ENCODE data around the gene AMT. TPM values are rescaled to one million over a fixed set of nuclear protein-coding genes. Genes with fewer than 3 reads are reported as not detected.
"Not testable (repeated sequence)": the region's sequence is repeated elsewhere in the genome, so short reads cannot be mapped to it uniquely, and the experiment has no call there.

Gene AMT
- total RNA-seq, 2 experiments from 2014 or later: 3.8 to 4.7 TPM

DNA sequence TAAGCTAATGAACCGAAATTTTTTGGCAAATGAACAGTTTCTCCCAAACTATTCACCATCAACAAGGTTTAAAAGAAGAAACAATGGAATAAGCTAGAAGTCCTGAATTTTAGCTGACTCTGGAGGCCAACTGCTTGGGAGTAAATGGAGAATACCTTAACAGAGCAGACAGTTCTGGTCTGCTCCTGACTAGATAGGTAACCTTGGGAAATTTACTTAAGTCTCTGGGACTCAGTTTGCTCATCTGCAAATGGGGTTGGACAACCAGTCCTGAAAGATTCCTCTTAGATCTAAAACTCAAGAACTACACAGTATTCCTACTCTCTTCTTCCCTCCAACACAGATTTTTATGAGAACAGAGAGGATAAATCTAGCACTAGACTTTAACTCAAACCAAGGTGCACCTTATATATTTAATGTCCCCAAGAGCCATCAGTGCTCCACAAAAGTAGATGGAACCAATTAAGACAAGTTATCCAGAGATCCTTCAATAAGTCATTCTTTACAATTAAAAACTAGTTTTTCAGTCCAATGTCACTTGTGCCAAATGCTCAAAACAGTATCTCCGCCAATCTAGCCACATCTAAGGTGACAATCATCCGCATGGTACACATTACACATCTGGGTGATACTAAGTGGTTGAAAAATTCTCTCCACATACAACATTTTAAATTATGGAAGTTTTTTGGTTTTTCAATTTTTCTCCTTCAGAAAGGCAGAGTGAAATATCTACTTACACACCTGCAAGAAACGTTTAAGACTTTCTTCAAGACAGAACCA, 12.0 kb downstream of the AMT start:
- peak overlapping the region; percentile 95 for H3K27ac Mint-ChIP-seq
- H3K9me3 Mint-ChIP-seq (ENCODE audit: insufficient read depth): no peaks in the 10 kb centered on the region
- CTCF ChIA-PET: interaction anchor here (1.5 to 4.0 kb wide), 2 partner anchors 33 to 70 kb away, joined by 4 to 21 read pairs; partner anchors contain the start of gene USP4
- peaks cover 55% of the 10 kb centered on the region for H3K36me3 Mint-ChIP-seq (ENCODE audit: low read depth)
- H3K4me3 Mint-ChIP-seq: peak overlapping the region; percentile 86
- peaks cover 61% of the 10 kb centered on the region for H3K4me1 Mint-ChIP-seq (ENCODE audit: low read depth)
- peaks cover 1% of the 10 kb centered on the region for H3K27me3 Mint-ChIP-seq (ENCODE audit: low read depth)
- no peak for ATAC-seq
- POLR2A ChIA-PET: interaction anchor here (0.6 to 7.1 kb wide), 8 partner anchors 16 to 748 kb away, joined by 3 to 107 read pairs (median 5); partner anchors contain the start of genes CELSR3, GPX1, NICN1 and USP4
- no peak for DNase-seq

DNA sequence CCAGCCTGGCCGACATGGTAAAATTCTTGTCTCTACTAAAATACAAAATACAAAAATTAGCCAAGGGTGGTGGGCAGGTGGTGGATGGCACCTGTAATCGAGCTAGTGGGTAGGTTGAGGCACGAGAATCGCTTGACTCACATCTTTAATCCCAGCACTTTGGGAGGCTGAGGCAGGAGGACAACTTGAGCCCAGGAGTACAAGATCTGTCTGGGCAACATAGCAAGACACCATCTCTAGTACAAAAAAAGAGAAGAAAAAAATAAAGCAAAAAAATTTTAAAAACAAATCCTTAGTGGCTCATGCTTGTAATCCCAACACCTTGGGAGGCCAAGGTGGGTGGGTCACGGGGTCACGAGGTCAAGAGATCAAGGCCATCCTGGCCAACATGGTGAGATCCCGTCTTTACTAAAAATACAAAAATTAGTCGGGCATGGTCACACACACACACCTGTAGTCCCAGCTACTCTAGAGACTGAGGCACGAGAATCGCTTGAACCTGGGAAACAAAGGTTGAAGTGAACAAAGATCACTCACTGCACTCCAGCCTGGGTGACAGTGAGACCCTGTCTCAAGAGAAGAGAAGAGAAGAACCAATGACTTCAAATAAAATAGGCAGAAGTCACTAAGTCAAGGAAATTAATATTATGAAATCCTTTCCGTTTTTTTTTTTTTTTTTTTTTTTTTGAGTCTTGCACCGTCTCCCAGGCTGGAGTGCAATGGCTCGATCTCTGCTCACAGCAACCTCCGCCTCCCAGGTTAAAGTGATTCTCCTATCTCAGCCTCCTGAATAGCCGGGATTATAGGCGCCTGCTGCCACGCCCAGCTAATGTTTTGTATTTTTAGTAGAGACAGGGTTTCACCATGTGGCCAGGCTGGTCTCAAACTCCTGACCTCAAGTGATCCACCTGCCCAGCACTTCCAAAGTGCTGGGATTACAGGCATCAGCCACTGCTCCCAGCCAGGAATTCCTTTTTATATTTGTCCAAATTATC, 15.4 kb downstream of the AMT start:
- Mint-ChIP-seq H3K4me3 (no peak overlapping the region), H3K4me1 (ENCODE audit: low read depth) (peaks cover 42% of the 10 kb centered on the region), H3K27me3 (ENCODE audit: low read depth) (no peaks in the 10 kb centered on the region), H3K9me3 (ENCODE audit: insufficient read depth) (no peaks in the 10 kb centered on the region), H3K36me3 (ENCODE audit: low read depth) (peaks cover 50% of the 10 kb centered on the region), H3K27ac (peak overlapping the region; percentile 76)
- DNase-seq: no peak
- ATAC-seq: no peak
- POLR2A ChIA-PET: interaction anchor here (0.6 kb wide), 1 partner anchor 83 kb away, joined by 3 read pairs; no protein-coding TSS in a partner anchor
- CTCF ChIA-PET: interaction anchor here (1.1 to 4.0 kb wide), 3 partner anchors 29 to 236 kb away, joined by 3 to 21 read pairs (median 3); partner anchors contain the start of genes KLHDC8B and USP4

DNA sequence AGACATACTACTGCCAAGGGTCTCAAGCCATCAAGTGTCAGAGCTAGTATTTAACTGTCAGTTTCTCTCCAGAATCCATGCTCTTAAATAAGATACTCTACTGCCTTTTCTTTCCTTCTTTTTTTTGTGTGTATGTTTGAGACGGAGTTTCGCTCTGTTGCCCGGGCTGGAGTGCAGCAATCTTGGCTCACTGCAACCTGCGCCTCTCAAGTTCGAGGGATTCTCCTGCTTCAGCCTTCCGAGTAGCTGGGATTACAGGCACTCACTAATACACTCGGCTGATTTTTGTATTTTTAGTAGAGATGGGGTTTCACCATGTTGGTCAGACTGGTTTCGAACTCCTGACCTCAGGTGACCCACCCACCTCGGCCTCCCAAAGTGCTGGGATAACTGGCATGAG, 16.7 kb downstream of the AMT start:
- not testable (repeated sequence) for H3K4me3 Mint-ChIP-seq; DNase-seq; H3K27ac Mint-ChIP-seq; H3K9me3 Mint-ChIP-seq (ENCODE audit: insufficient read depth); H3K27me3 Mint-ChIP-seq (ENCODE audit: low read depth); ATAC-seq
- ChIA-PET CTCF (interaction anchor here (1.1 to 1.9 kb wide), 3 partner anchors 28 to 234 kb away, joined by 3 to 6 read pairs (median 3); partner anchors contain the start of genes KLHDC8B and USP4), POLR2A (interaction anchor here (1.3 kb wide), 1 partner anchor 30 kb away, joined by 4 read pairs; no protein-coding TSS in a partner anchor)
- Mint-ChIP-seq H3K36me3 (ENCODE audit: low read depth) (peaks cover 53% of the 10 kb centered on the region), H3K4me1 (ENCODE audit: low read depth) (peaks cover 51% of the 10 kb centered on the region)

- peaks cover 51% of the 10 kb centered on the region for H3K36me3 Mint-ChIP-seq (ENCODE audit: low read depth)
- ChIA-PET CTCF (interaction anchor here (1.9 kb wide), 1 partner anchor 64 kb away, joined by 6 read pairs; the partner anchor contains the start of gene USP4), POLR2A (interaction anchor here (1.0 kb wide), 1 partner anchor 25 kb away, joined by 4 read pairs; the partner anchor contains the start of gene NICN1)
- ATAC-seq (no peak), DNase-seq (no peak)
- H3K4me3 Mint-ChIP-seq: no peak overlapping the region
- H3K9me3 Mint-ChIP-seq (ENCODE audit: insufficient read depth): no peaks in the 10 kb centered on the region
- H3K27ac Mint-ChIP-seq: no peak overlapping the region
- H3K27me3 Mint-ChIP-seq (ENCODE audit: low read depth): no peaks in the 10 kb centered on the region
- peaks cover 48% of the 10 kb centered on the region for H3K4me1 Mint-ChIP-seq (ENCODE audit: low read depth)
These were observed 18.4 kb downstream of the AMT start for GRCh38 chr3:49403891-49404290.

- ATAC-seq: no peak
- no peaks in the 10 kb centered on the region for H3K27me3 Mint-ChIP-seq (ENCODE audit: low read depth)
- ChIA-PET POLR2A (interaction anchor here (0.7 to 1.3 kb wide), 3 partner anchors 10 to 155 kb away, joined by 3 read pairs; partner anchors contain the start of gene RHOA), CTCF (no interaction called here)
- H3K27ac Mint-ChIP-seq: no peak overlapping the region
- peaks cover 48% of the 10 kb centered on the region for H3K4me1 Mint-ChIP-seq (ENCODE audit: low read depth)
- no peak for DNase-seq
- H3K36me3 Mint-ChIP-seq (ENCODE audit: low read depth): peaks cover 54% of the 10 kb centered on the region
- no peak overlapping the region for H3K4me3 Mint-ChIP-seq
- H3K9me3 Mint-ChIP-seq (ENCODE audit: insufficient read depth): no peaks in the 10 kb centered on the region
These were observed 20.5 kb downstream of the AMT start for GRCh38 chr3:49401766-49402165.

- peaks cover 54% of the 10 kb centered on the region for H3K4me1 Mint-ChIP-seq (ENCODE audit: low read depth)
- peaks cover 54% of the 10 kb centered on the region for H3K36me3 Mint-ChIP-seq (ENCODE audit: low read depth)
- H3K27me3 Mint-ChIP-seq (ENCODE audit: low read depth): no peaks in the 10 kb centered on the region
These were observed 22.8 kb downstream of the AMT start for GRCh38 chr3:49399461-49399860.

GRCh38 chr3:49397470-49397869, 24.8 kb downstream of the AMT start:
- no peaks in the 10 kb centered on the region for H3K9me3 Mint-ChIP-seq (ENCODE audit: insufficient read depth)
- no peak for DNase-seq
- no peak for ATAC-seq
- CTCF ChIA-PET: interaction anchor here (0.7 to 1.0 kb wide), 2 partner anchors 11 to 57 kb away, joined by 3 to 4 read pairs; no protein-coding TSS in a partner anchor
- H3K4me3 Mint-ChIP-seq: no peak overlapping the region
- H3K27ac Mint-ChIP-seq: peak overlapping the region; percentile 0
- H3K4me1 Mint-ChIP-seq (ENCODE audit: low read depth): peaks cover 57% of the 10 kb centered on the region
- POLR2A ChIA-PET: interaction anchor here (0.7 to 1.3 kb wide), 2 partner anchors 15 to 137 kb away, joined by 3 read pairs; no protein-coding TSS in a partner anchor
- no peaks in the 10 kb centered on the region for H3K27me3 Mint-ChIP-seq (ENCODE audit: low read depth)
- H3K36me3 Mint-ChIP-seq (ENCODE audit: low read depth): peaks cover 50% of the 10 kb centered on the region

More at GRCh38 chr3:49399461-49399860, 22.8 kb downstream of the AMT start:
- H3K4me3 Mint-ChIP-seq: no peak overlapping the region
- H3K9me3 Mint-ChIP-seq (ENCODE audit: insufficient read depth): no peaks in the 10 kb centered on the region
- ChIA-PET CTCF (no interaction called here), POLR2A (interaction anchor here (0.8 kb wide), 1 partner anchor 12 kb away, joined by 3 read pairs; the partner anchor contains the start of genes RHOA and TCTA)
- H3K27ac Mint-ChIP-seq: no peak overlapping the region
- no peak for DNase-seq
- no peak for ATAC-seq

- ATAC-seq; H3K27me3 Mint-ChIP-seq (ENCODE audit: low read depth); POLR2A ChIA-PET; H3K9me3 Mint-ChIP-seq (ENCODE audit: insufficient read depth); CTCF ChIA-PET; H3K27ac Mint-ChIP-seq; DNase-seq; H3K4me3 Mint-ChIP-seq: not testable (repeated sequence)
- Mint-ChIP-seq H3K36me3 (ENCODE audit: low read depth) (peaks cover 37% of the 10 kb centered on the region), H3K4me1 (ENCODE audit: low read depth) (peaks cover 33% of the 10 kb centered on the region)
These were observed 31.0 kb downstream of the AMT start for GRCh38 chr3:49391310-49391709.

- CTCF ChIA-PET: interaction anchor here (0.8 kb wide), 1 partner anchor 49 kb away, joined by 4 read pairs; the partner anchor contains the start of gene USP4
- ATAC-seq (no peak), DNase-seq (no peak)
- peaks cover 23% of the 10 kb centered on the region for H3K4me1 Mint-ChIP-seq (ENCODE audit: low read depth)
- H3K4me3 Mint-ChIP-seq: no peak overlapping the region
- no peak overlapping the region for H3K27ac Mint-ChIP-seq
- H3K36me3 Mint-ChIP-seq (ENCODE audit: low read depth): peaks cover 24% of the 10 kb centered on the region
- no peaks in the 10 kb centered on the region for H3K9me3 Mint-ChIP-seq (ENCODE audit: insufficient read depth)
- POLR2A ChIA-PET: interaction anchor here (0.6 kb wide), 1 partner anchor 40 kb away, joined by 4 read pairs; the partner anchor contains the start of gene NICN1
- no peaks in the 10 kb centered on the region for H3K27me3 Mint-ChIP-seq (ENCODE audit: low read depth)
These were observed 33.0 kb downstream of the AMT start for GRCh38 chr3:49389297-49389696.

- ATAC-seq: no peak
- POLR2A ChIA-PET: interaction anchor here (0.9 kb wide), 1 partner anchor 48 kb away, joined by 3 read pairs; the partner anchor contains the start of gene USP4
- Mint-ChIP-seq H3K27me3 (ENCODE audit: low read depth) (no peaks in the 10 kb centered on the region), H3K9me3 (ENCODE audit: insufficient read depth) (no peaks in the 10 kb centered on the region), H3K4me1 (ENCODE audit: low read depth) (peaks cover 26% of the 10 kb centered on the region), H3K36me3 (ENCODE audit: low read depth) (peaks cover 24% of the 10 kb centered on the region), H3K27ac (no peak overlapping the region), H3K4me3 (no peak overlapping the region)
- DNase-seq: no peak
- CTCF ChIA-PET: no interaction called here
These were observed 33.9 kb downstream of the AMT start for GRCh38 chr3:49388289-49388820.

DNA sequence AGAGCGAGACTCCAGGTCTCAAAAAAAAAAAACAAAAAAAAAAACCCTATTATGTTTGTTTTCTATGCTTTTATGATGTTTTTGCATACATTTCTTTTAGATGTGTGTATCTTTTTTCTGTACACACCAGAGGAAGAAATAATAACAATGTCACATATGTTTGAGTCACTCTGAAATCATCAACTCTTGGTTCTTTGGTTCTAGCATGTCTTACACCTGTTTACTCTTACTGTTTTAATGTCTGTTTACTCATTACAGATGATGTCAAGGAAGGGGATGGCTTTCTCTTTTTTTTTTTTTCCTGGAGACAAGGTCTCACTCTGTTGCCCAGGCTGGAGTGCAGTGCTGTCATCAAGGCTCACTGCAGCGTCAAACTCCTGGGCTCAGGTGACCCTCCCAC, 34.6 kb downstream of the AMT start:
- H3K4me3 Mint-ChIP-seq: no peak overlapping the region
- H3K36me3 Mint-ChIP-seq (ENCODE audit: low read depth): peaks cover 22% of the 10 kb centered on the region
- H3K9me3 Mint-ChIP-seq (ENCODE audit: insufficient read depth): no peaks in the 10 kb centered on the region
- peaks cover 27% of the 10 kb centered on the region for H3K4me1 Mint-ChIP-seq (ENCODE audit: low read depth)
- no peak for DNase-seq
- CTCF ChIA-PET: no interaction called here
- peak overlapping the region; percentile 8 for H3K27ac Mint-ChIP-seq
- POLR2A ChIA-PET: no interaction called here
- ATAC-seq: no peak
- no peaks in the 10 kb centered on the region for H3K27me3 Mint-ChIP-seq (ENCODE audit: low read depth)

Measured in activated CD8-positive, alpha-beta T cell treated with anti-CD3 and anti-CD28 coated beads, Interleukin-2, amount 10 ng/mL, durations not matched to agents 7 days and 5 days (primary cell).